Measurements from ENCODE around the gene SPATA31D4.

Gene SPATA31D4

DNA sequence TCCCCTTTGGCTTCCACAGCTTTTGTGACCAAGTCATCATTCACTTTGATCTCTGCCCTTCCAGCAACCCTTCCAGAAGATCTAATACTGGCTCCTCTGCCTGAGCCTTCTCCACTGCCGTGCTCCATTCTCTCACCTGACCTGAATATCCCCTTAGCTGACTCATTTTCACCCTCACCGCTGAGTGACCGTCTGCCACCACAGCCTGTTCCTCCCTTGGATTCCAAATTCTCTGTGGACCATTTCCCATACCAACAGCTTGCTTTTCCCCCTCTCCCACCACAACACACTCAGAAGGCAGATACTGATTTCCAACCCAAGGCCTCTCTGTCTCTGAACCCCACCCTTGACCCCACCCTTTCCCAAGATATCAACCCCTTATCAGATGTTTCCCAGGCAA, 39.8 kb downstream of the SPATA31D4 start:
- no CpG with 5 or more reads among the region's 3 CpGs for WGBS (ENCODE audit: extremely low coverage, insufficient coverage, insufficient read length)
- Histone ChIP-seq H3K14ac (ENCODE audit: low read length) (no peak overlapping the region), H3K36me3 (ENCODE audit: control insufficient read depth in 1 of 2, insufficient read depth in 2 of 2, low read length in 2 of 2) (no peaks in the 10 kb centered on the region)

DNA sequence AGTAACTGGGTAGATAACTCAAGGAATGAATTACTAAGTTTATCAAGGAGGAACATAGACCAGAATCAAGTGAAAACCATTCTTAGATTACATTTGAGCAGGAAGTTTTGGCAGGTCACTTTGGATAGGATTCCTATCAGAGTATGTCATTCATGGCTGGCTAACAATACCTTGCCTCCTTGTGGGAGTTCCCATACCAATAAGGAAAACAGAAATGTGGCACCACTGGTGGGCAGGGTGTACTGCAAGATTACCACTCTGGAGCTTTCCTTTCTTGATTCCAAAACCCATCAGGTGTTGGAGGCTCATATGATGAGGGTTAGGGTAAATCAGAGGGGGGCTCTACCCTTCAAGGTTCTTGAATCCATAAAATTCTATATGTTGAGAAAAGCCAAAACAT, 41.7 kb downstream of the SPATA31D4 start:
- Histone ChIP-seq H2BK120ac (ENCODE audit: insufficient read depth, low read length, poor library complexity) (no peak overlapping the region), H3K4me3 (ENCODE audit: low read depth, low read length) (no peak overlapping the region), H3K14ac (ENCODE audit: low read length) (no peak overlapping the region), H4K12ac (ENCODE audit: low read depth, low read length) (no peak overlapping the region), H4K91ac (ENCODE audit: low read depth, low read length) (no peak overlapping the region), H3K9me3 (ENCODE audit: insufficient read depth, low read depth, low read length) (peaks cover 2% of the 10 kb centered on the region), H3K4me1 (ENCODE audit: control insufficient read depth in 1 of 2, insufficient read depth in 2 of 2, low read length in 2 of 2) (no peaks in the 10 kb centered on the region), H3K79me2 (ENCODE audit: control insufficient read depth, insufficient read depth, low read length, poor library complexity) (no peaks in the 10 kb centered on the region), H2BK5ac (ENCODE audit: low read depth, low read length, poor library complexity) (no peak overlapping the region), H3K36me3 (ENCODE audit: control insufficient read depth in 1 of 2, insufficient read depth in 2 of 2, low read length in 2 of 2) (no peaks in the 10 kb centered on the region), H3K4ac (ENCODE audit: low read depth, low read length) (no peak overlapping the region), H2BK12ac (ENCODE audit: low read length) (no peak overlapping the region), H2AFZ (ENCODE audit: insufficient read depth, low read length, poor library complexity) (no peak overlapping the region), H3K27ac (ENCODE audit: low read depth, low read length) (no peak overlapping the region), H3K4me2 (ENCODE audit: low read length) (no peak overlapping the region), H3K27me3 (ENCODE audit: insufficient read depth, low read length) (no peaks in the 10 kb centered on the region), H3K18ac (ENCODE audit: low read length) (no peak overlapping the region), H3K9ac (ENCODE audit: low read length) (no peak overlapping the region), H3K23ac (ENCODE audit: low read length) (no peak overlapping the region), H4K8ac (ENCODE audit: low read depth, low read length) (no peak overlapping the region), H3K79me1 (ENCODE audit: low read length) (no peaks in the 10 kb centered on the region), H2AK5ac (ENCODE audit: low read length) (no peak overlapping the region)
- no peak for DNase-seq

More for the DNA sequence above, 39.8 kb downstream of the SPATA31D4 start:
- no peak for DNase-seq
- Histone ChIP-seq H3K4me1 (ENCODE audit: control insufficient read depth in 1 of 2, insufficient read depth in 2 of 2, low read length in 2 of 2) (no peaks in the 10 kb centered on the region), H3K23ac (ENCODE audit: low read length) (no peak overlapping the region), H3K27me3 (ENCODE audit: insufficient read depth, low read length) (no peaks in the 10 kb centered on the region), H2AFZ (ENCODE audit: insufficient read depth, low read length, poor library complexity) (no peak overlapping the region), H2BK5ac (ENCODE audit: low read depth, low read length, poor library complexity) (no peak overlapping the region), H3K79me2 (ENCODE audit: control insufficient read depth, insufficient read depth, low read length, poor library complexity) (no peaks in the 10 kb centered on the region), H2BK12ac (ENCODE audit: low read length) (no peak overlapping the region), H2BK120ac (ENCODE audit: insufficient read depth, low read length, poor library complexity) (no peak overlapping the region), H3K79me1 (ENCODE audit: low read length) (no peaks in the 10 kb centered on the region), H3K4ac (ENCODE audit: low read depth, low read length) (no peak overlapping the region), H2AK5ac (ENCODE audit: low read length) (no peak overlapping the region), H3K27ac (ENCODE audit: low read depth, low read length) (no peak overlapping the region), H3K4me2 (ENCODE audit: low read length) (no peak overlapping the region), H3K4me3 (ENCODE audit: low read depth, low read length) (no peak overlapping the region), H4K91ac (ENCODE audit: low read depth, low read length) (no peak overlapping the region), H4K12ac (ENCODE audit: low read depth, low read length) (no peak overlapping the region), H3K9ac (ENCODE audit: low read length) (no peak overlapping the region), H4K8ac (ENCODE audit: low read depth, low read length) (no peak overlapping the region), H3K9me3 (ENCODE audit: insufficient read depth, low read depth, low read length) (no peaks in the 10 kb centered on the region), H3K18ac (ENCODE audit: low read length) (no peak overlapping the region)

DNA sequence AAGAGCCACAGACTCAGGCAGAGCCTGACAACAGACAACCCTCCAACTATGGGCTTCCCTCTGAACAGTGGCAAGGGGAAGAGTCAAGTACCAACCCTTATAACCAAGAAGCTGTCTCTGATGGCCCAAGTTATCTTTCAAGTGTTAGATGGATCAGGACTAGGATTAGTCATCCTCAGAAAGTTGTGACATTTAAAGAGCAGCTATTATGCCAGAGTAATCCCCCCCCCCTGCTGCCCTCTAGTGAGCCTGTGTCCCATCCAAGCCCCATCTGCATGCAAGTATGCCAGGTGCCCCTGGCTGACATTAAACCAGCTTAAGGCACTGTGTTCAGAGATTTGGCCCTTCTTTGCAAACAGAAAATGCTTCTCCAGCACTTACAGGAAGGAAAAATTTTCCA, 43.5 kb downstream of the SPATA31D4 start:
- Histone ChIP-seq H2BK12ac (ENCODE audit: low read length) (no peak overlapping the region), H3K79me2 (ENCODE audit: control insufficient read depth, insufficient read depth, low read length, poor library complexity) (no peaks in the 10 kb centered on the region), H3K9ac (ENCODE audit: low read length) (no peak overlapping the region), H3K23ac (ENCODE audit: low read length) (no peak overlapping the region), H2AK5ac (ENCODE audit: low read length) (no peak overlapping the region), H3K4me3 (ENCODE audit: low read depth, low read length) (no peak overlapping the region), H3K4me1 (ENCODE audit: control insufficient read depth in 1 of 2, insufficient read depth in 2 of 2, low read length in 2 of 2) (no peaks in the 10 kb centered on the region), H4K12ac (ENCODE audit: low read depth, low read length) (no peak overlapping the region), H3K27me3 (ENCODE audit: insufficient read depth, low read length) (no peaks in the 10 kb centered on the region), H3K14ac (ENCODE audit: low read length) (no peak overlapping the region), H4K91ac (ENCODE audit: low read depth, low read length) (no peak overlapping the region), H3K4ac (ENCODE audit: low read depth, low read length) (no peak overlapping the region), H3K79me1 (ENCODE audit: low read length) (no peaks in the 10 kb centered on the region), H3K9me3 (ENCODE audit: insufficient read depth, low read depth, low read length) (peaks cover 2% of the 10 kb centered on the region), H2AFZ (ENCODE audit: insufficient read depth, low read length, poor library complexity) (no peak overlapping the region), H2BK120ac (ENCODE audit: insufficient read depth, low read length, poor library complexity) (no peak overlapping the region), H3K18ac (ENCODE audit: low read length) (no peak overlapping the region), H2BK5ac (ENCODE audit: low read depth, low read length, poor library complexity) (no peak overlapping the region), H3K36me3 (ENCODE audit: control insufficient read depth in 1 of 2, insufficient read depth in 2 of 2, low read length in 2 of 2) (no peaks in the 10 kb centered on the region), H3K4me2 (ENCODE audit: low read length) (no peak overlapping the region), H4K8ac (ENCODE audit: low read depth, low read length) (no peak overlapping the region), H3K27ac (ENCODE audit: low read depth, low read length) (no peak overlapping the region)
- DNase-seq, result no peak

DNA sequence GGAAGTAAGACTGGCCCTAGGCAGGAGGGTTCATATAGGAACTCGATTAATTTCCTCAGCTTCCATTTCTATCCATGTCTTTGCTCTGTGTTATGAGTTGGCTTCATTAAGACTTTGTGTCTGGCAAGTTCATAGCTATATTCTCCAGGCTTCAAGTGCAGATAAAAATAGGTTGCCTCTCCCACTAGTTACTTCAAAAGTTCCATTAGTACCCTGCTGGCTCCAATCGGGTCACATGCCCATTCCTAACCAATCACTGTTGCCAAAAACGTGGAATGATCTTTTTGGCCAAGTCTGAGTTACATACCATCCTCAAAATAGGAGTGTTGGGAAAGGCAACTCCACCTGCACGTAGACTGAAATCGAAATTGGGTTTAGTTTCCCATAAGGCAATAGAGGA, 46.5 kb downstream of the SPATA31D4 start:
- Histone ChIP-seq H3K14ac (ENCODE audit: low read length) (no peak overlapping the region), H3K9me3 (ENCODE audit: insufficient read depth, low read depth, low read length) (peaks cover 2% of the 10 kb centered on the region), H2AFZ (ENCODE audit: insufficient read depth, low read length, poor library complexity) (no peak overlapping the region), H4K91ac (ENCODE audit: low read depth, low read length) (no peak overlapping the region), H3K36me3 (ENCODE audit: control insufficient read depth in 1 of 2, insufficient read depth in 2 of 2, low read length in 2 of 2) (no peaks in the 10 kb centered on the region), H2BK5ac (ENCODE audit: low read depth, low read length, poor library complexity) (no peak overlapping the region), H3K9ac (ENCODE audit: low read length) (no peak overlapping the region), H3K27me3 (ENCODE audit: insufficient read depth, low read length) (no peaks in the 10 kb centered on the region), H2AK5ac (ENCODE audit: low read length) (no peak overlapping the region), H4K8ac (ENCODE audit: low read depth, low read length) (no peak overlapping the region), H2BK12ac (ENCODE audit: low read length) (no peak overlapping the region), H3K18ac (ENCODE audit: low read length) (no peak overlapping the region), H3K4ac (ENCODE audit: low read depth, low read length) (no peak overlapping the region), H2BK120ac (ENCODE audit: insufficient read depth, low read length, poor library complexity) (no peak overlapping the region), H3K79me1 (ENCODE audit: low read length) (no peaks in the 10 kb centered on the region), H3K27ac (ENCODE audit: low read depth, low read length) (no peak overlapping the region), H3K79me2 (ENCODE audit: control insufficient read depth, insufficient read depth, low read length, poor library complexity) (no peaks in the 10 kb centered on the region), H3K4me3 (ENCODE audit: low read depth, low read length) (no peak overlapping the region), H3K4me1 (ENCODE audit: control insufficient read depth in 1 of 2, insufficient read depth in 2 of 2, low read length in 2 of 2) (no peaks in the 10 kb centered on the region), H3K4me2 (ENCODE audit: low read length) (no peak overlapping the region), H4K12ac (ENCODE audit: low read depth, low read length) (no peak overlapping the region), H3K23ac (ENCODE audit: low read length) (no peak overlapping the region)
- no CpG with 5 or more reads among the region's 5 CpGs for WGBS (ENCODE audit: extremely low coverage, insufficient coverage, insufficient read length)
- no peak for DNase-seq

DNA sequence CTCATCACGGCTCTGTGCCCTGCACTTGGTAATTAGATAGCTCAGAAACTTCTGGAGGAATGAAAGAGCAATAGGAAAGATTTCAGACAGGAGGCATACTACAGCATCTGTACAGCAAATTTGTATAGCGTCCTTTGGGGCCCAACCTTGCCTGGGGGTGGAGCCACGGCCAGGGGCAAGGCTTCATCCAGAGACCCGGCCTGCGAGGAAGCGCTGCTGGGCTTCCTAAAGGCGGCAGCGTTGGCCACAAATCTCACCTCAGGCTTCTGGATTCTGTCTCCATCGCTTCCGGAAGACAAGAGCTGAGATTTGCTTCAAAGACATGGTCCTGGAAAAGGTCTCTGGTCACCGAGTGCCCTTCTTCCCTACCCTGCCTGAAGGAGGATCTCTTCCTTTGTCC, 48.1 kb downstream of the SPATA31D4 start:
- no peak overlapping the region for H2BK120ac ChIP-seq (ENCODE audit: insufficient read depth, low read length, poor library complexity)
- H3K14ac ChIP-seq (ENCODE audit: low read length), result no peak overlapping the region
- no peak overlapping the region for H3K23ac ChIP-seq (ENCODE audit: low read length)
- no peak overlapping the region for H3K9ac ChIP-seq (ENCODE audit: low read length)
- no peaks in the 10 kb centered on the region for H3K36me3 ChIP-seq (ENCODE audit: control insufficient read depth in 1 of 2, insufficient read depth in 2 of 2, low read length in 2 of 2)
- no peak overlapping the region for H3K4me2 ChIP-seq (ENCODE audit: low read length)
- no peak overlapping the region for H3K18ac ChIP-seq (ENCODE audit: low read length)
- H3K27me3 ChIP-seq (ENCODE audit: insufficient read depth, low read length), result no peaks in the 10 kb centered on the region
- no peak overlapping the region for H2AK5ac ChIP-seq (ENCODE audit: low read length)
- no peak overlapping the region for H3K4ac ChIP-seq (ENCODE audit: low read depth, low read length)
- H2BK5ac ChIP-seq (ENCODE audit: low read depth, low read length, poor library complexity), result no peak overlapping the region
- H4K12ac ChIP-seq (ENCODE audit: low read depth, low read length), result no peak overlapping the region
- no peak overlapping the region for H2AFZ ChIP-seq (ENCODE audit: insufficient read depth, low read length, poor library complexity)
- no peak overlapping the region for H3K27ac ChIP-seq (ENCODE audit: low read depth, low read length)
- no peak overlapping the region for H4K91ac ChIP-seq (ENCODE audit: low read depth, low read length)
- DNase-seq, result no peak
- no peak overlapping the region for H4K8ac ChIP-seq (ENCODE audit: low read depth, low read length)
- peaks cover 2% of the 10 kb centered on the region for H3K9me3 ChIP-seq (ENCODE audit: insufficient read depth, low read depth, low read length)
- H3K79me1 ChIP-seq (ENCODE audit: low read length), result no peaks in the 10 kb centered on the region
- H3K4me1 ChIP-seq (ENCODE audit: control insufficient read depth in 1 of 2, insufficient read depth in 2 of 2, low read length in 2 of 2), result no peaks in the 10 kb centered on the region
- H2BK12ac ChIP-seq (ENCODE audit: low read length), result no peak overlapping the region
- no peak overlapping the region for H3K4me3 ChIP-seq (ENCODE audit: low read depth, low read length)
- no CpG with 5 or more reads among the region's 11 CpGs for WGBS (ENCODE audit: extremely low coverage, insufficient coverage, insufficient read length)
- no peaks in the 10 kb centered on the region for H3K79me2 ChIP-seq (ENCODE audit: control insufficient read depth, insufficient read depth, low read length, poor library complexity)
